GM12892 (cell line): Measurements from ENCODE around the gene SLC32A1.

Experiments used
- DNase-seq: peaks from one replicate; pipeline ENCODE4 v3.0.0; 2011; ENCODE audit not compliant: insufficient read length
- FAIRE-seq: peaks from 2 replicates; lab custom pipeline; 2011; peaks lifted over from hg19 to GRCh38; lab: Jason Lieb, UNC
- POLR2A ChIP-seq: IDR thresholded peaks from 2 replicates; pipeline ENCODE4 v1.6.1; 2011; ENCODE audit warnings: low read depth, low read length, control low read depth
- POLR2AphosphoS5 ChIP-seq: IDR thresholded peaks from 2 replicates; pipeline ENCODE4 v1.6.1; 2011; ENCODE audit warnings: low read depth, low read length, control low read depth
- TAF1 ChIP-seq: IDR thresholded peaks from 2 replicates; pipeline ENCODE4 v1.6.1; 2011; ENCODE audit warnings: low read depth, mild to moderate bottlenecking, control low read depth, low read length, borderline replicate concordance

SLC32A1 gene

GRCh38 chr20:38703526-38703925 is 20.8 kb upstream of the SLC32A1 start:
- DNase-seq = no peak
- no peak for TF ChIP-seq POLR2A
- FAIRE-seq = no peak

- FAIRE-seq (no peak), DNase-seq (no peak)
- TF ChIP-seq POLR2AphosphoS5 (no peak), POLR2A (no peak), TAF1 (no peak)
Measured at GRCh38 chr20:38704136-38704535, 20.1 kb upstream of the SLC32A1 start.

GRCh38 chr20:38706509-38706908 is 17.8 kb upstream of the SLC32A1 start:
- DNase-seq = no peak
- no peak for TF ChIP-seq POLR2A
- no peak for TF ChIP-seq POLR2AphosphoS5
- TF ChIP-seq TAF1 = no peak
- FAIRE-seq = no peak

- FAIRE-seq = no peak
- no peak for TF ChIP-seq POLR2A
- no peak for DNase-seq
Measured at GRCh38 chr20:38714308-38714707, 10.0 kb upstream of the SLC32A1 start.

GRCh38 chr20:38715646-38716045 is 8.6 kb upstream of the SLC32A1 start:
- TF ChIP-seq POLR2A (no peak), POLR2AphosphoS5 (no peak), TAF1 (no peak)
- no peak for FAIRE-seq
- DNase-seq = no peak

GRCh38 chr20:38722683-38723016 is 1.6 kb upstream of the SLC32A1 start:
- DNase-seq (no peak), FAIRE-seq (no peak)
- TF ChIP-seq POLR2A = no peak
- no peak for TF ChIP-seq POLR2AphosphoS5
- no peak for TF ChIP-seq TAF1

- FAIRE-seq = no peak
- peak; percentile 23 for DNase-seq
- TF ChIP-seq TAF1 (no peak), POLR2AphosphoS5 (no peak), POLR2A (no peak)
Measured at GRCh38 chr20:38723017-38723847, 1.1 kb upstream of the SLC32A1 start.

GRCh38 chr20:38724626-38725147 is 401 bp downstream of the SLC32A1 start:
- FAIRE-seq = no peak
- DNase-seq = no peak
- TF ChIP-seq TAF1 (no peak), POLR2AphosphoS5 (no peak), POLR2A (no peak)

- no peak for TF ChIP-seq POLR2A
- no peak for TF ChIP-seq TAF1
- TF ChIP-seq POLR2AphosphoS5 = no peak
- FAIRE-seq (no peak), DNase-seq (peak; percentile 37)
Measured at GRCh38 chr20:38725148-38725901, 1.0 kb downstream of the SLC32A1 start.

- TF ChIP-seq POLR2A = no peak
- TF ChIP-seq TAF1 = no peak
- no peak for TF ChIP-seq POLR2AphosphoS5
- no peak for FAIRE-seq
- DNase-seq = peak; percentile 52
Measured at GRCh38 chr20:38725931-38726803, 1.9 kb downstream of the SLC32A1 start.

- FAIRE-seq = no peak
- DNase-seq = peak; percentile 41
- no peak for TF ChIP-seq POLR2A
- TF ChIP-seq TAF1 = no peak
- TF ChIP-seq POLR2AphosphoS5 = no peak
Measured at GRCh38 chr20:38726804-38727606, 2.7 kb downstream of the SLC32A1 start.
